ENCODE results near the gene PPP2R3A.
"Not testable (repeated sequence)": the region's sequence is repeated elsewhere in the genome, so short reads cannot be mapped to it uniquely, and the experiment has no call there.

DNA sequence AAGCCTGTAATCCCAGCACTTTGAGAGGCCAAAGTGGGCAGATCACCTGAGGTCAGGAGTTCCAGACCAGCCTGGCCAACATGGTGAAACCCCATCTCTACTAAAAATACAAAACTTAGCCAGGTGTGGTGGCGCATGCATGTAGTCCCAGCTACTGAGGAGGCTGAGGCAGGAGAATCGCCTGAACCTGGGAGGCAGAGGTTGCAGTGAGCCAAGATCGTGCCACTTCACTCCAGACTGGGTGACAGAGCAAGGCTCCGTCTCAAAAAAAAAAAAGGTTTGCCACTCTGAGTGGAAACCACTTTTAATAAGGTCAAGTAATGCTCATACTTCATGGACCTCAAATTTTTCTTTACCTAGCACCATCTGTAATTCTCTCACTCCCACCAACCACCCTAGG is 178.9 kb downstream of the PPP2R3A start:
- TF ChIP-seq POLR2AphosphoS5 (IDR thresholded peaks at IDR 0.05): not testable (repeated sequence)
- TF ChIP-seq, protein P1, sequence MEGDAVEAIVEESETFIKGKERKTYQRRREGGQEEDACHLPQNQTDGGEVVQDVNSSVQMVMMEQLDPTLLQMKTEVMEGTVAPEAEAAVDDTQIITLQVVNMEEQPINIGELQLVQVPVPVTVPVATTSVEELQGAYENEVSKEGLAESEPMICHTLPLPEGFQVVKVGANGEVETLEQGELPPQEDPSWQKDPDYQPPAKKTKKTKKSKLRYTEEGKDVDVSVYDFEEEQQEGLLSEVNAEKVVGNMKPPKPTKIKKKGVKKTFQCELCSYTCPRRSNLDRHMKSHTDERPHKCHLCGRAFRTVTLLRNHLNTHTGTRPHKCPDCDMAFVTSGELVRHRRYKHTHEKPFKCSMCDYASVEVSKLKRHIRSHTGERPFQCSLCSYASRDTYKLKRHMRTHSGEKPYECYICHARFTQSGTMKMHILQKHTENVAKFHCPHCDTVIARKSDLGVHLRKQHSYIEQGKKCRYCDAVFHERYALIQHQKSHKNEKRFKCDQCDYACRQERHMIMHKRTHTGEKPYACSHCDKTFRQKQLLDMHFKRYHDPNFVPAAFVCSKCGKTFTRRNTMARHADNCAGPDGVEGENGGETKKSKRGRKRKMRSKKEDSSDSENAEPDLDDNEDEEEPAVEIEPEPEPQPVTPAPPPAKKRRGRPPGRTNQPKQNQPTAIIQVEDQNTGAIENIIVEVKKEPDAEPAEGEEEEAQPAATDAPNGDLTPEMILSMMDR (IDR thresholded peaks at IDR 0.05): not testable (repeated sequence)
